ENCODE results near the gene DBF4.
"Not testable (repeated sequence)": the region's sequence is repeated elsewhere in the genome, so short reads cannot be mapped to it uniquely, and the experiment has no call there.

Gene DBF4

DNA sequence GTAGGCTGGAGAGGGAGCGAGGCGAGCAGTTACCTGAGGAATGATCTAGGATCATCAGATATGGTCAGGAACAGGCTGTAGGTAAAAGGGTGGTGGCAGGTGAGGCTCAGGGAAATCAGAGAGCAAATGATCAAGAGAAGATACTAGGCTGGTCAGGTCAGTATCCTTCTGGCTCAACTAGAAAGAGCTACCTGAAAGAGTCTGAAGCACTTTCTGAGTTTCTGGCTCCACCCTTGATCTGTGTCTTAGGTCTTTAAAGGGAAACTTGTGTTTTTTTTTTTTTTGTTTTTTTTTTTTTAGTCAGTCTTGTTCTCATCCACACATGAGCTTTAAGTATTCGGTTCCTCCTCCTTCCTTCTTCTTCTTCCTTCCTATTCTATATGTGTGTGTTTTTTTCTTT is 68.3 kb downstream of the DBF4 start:
- no peaks in the 10 kb centered on the region for H3K79me2 ChIP-seq (ENCODE audit: control insufficient read depth, low read length)
- no peak overlapping the region for H3K4me2 ChIP-seq (ENCODE audit: low read length)
- H3F3A ChIP-seq (ENCODE audit: control insufficient read depth, insufficient read depth): no peaks in the 10 kb centered on the region
- no peak overlapping the region for H3K27ac ChIP-seq (ENCODE audit: low read depth, low read length)
- TF ChIP-seq, protein P1, sequence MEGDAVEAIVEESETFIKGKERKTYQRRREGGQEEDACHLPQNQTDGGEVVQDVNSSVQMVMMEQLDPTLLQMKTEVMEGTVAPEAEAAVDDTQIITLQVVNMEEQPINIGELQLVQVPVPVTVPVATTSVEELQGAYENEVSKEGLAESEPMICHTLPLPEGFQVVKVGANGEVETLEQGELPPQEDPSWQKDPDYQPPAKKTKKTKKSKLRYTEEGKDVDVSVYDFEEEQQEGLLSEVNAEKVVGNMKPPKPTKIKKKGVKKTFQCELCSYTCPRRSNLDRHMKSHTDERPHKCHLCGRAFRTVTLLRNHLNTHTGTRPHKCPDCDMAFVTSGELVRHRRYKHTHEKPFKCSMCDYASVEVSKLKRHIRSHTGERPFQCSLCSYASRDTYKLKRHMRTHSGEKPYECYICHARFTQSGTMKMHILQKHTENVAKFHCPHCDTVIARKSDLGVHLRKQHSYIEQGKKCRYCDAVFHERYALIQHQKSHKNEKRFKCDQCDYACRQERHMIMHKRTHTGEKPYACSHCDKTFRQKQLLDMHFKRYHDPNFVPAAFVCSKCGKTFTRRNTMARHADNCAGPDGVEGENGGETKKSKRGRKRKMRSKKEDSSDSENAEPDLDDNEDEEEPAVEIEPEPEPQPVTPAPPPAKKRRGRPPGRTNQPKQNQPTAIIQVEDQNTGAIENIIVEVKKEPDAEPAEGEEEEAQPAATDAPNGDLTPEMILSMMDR (IDR thresholded peaks at IDR 0.05; ENCODE audit: low read depth, low read length, poor library complexity, severe bottlenecking): no peak
- no peak for TF ChIP-seq EZH2phosphoT487 (IDR thresholded peaks at IDR 0.05; ENCODE audit: borderline replicate concordance, low read length)
- no peaks in the 10 kb centered on the region for H3K36me3 ChIP-seq (ENCODE audit: control insufficient read depth, low read length)
- H3K4me1 ChIP-seq (ENCODE audit: control insufficient read depth, low read length): peaks cover 5% of the 10 kb centered on the region; the same call in 1 of the 2 replicates
- no peaks in the 10 kb centered on the region for H3K9me2 ChIP-seq (replicated peaks; ENCODE audit: control insufficient read depth, low read length)
- no peaks in the 10 kb centered on the region for H3K27me3 ChIP-seq (ENCODE audit: control insufficient read depth, low read length)
- no peak overlapping the region for H3K4me3 ChIP-seq (ENCODE audit: low read length)
- no peaks in the 10 kb centered on the region for H4K20me1 ChIP-seq (ENCODE audit: control insufficient read depth, insufficient read depth, low read depth, low read length)
- H3K9me3 ChIP-seq (ENCODE audit: control insufficient read depth, insufficient read depth, low read length): no peaks in the 10 kb centered on the region

DNA sequence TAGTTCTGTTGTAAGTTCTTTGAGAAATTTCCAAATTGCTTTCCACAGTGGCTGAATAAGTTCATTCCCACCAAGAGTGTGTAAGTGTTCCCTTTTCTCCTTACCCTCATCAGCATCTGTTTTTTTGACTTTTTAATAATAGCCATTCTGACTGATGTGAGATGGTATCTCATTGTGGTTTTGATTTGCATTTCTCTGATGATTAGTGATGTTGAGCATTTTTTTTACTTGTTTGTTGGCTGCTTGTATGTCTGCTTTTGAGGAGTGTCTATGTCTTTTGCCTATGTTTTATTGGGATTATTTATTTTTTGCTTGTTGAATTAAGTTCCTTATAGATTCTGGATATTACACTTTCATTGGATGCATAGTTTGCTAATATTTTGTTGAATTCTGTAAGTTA is 69.6 kb downstream of the DBF4 start:
- H4K20me1 ChIP-seq (ENCODE audit: control insufficient read depth, insufficient read depth, low read depth, low read length); H3K9me3 ChIP-seq (ENCODE audit: control insufficient read depth, insufficient read depth, low read length); H3K4me1 ChIP-seq (ENCODE audit: control insufficient read depth, low read length); H3K79me2 ChIP-seq (ENCODE audit: control insufficient read depth, low read length); H3K4me2 ChIP-seq (ENCODE audit: low read length); H3K36me3 ChIP-seq (ENCODE audit: control insufficient read depth, low read length); H3K27ac ChIP-seq (ENCODE audit: low read depth, low read length); H3F3A ChIP-seq (ENCODE audit: control insufficient read depth, insufficient read depth); H3K27me3 ChIP-seq (ENCODE audit: control insufficient read depth, low read length); H3K4me3 ChIP-seq (ENCODE audit: low read length); H3K9me2 ChIP-seq (replicated peaks; ENCODE audit: control insufficient read depth, low read length): not testable (repeated sequence)

DNA sequence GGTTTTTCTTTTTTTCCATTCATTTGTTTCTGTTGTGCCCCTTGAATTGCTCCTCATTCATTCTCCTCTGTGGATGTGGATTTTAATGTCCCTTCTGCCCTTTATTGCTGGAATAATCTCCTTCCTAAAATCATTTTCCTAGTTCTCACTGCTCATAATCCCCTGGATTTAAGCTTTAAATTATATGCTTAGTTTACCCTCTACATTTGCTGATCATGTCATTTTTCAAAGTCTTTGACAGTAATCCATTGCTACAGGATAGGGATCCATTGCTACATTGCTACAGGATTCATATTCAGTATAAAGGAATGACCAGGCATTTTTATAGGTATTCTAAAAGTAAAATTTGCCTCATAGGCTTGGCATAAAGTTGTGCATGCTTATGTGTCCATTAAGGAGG is 72.1 kb downstream of the DBF4 start:
- Histone ChIP-seq H3K4me3 (ENCODE audit: low read length) (no peak overlapping the region), H3K27me3 (ENCODE audit: control insufficient read depth, low read length) (no peaks in the 10 kb centered on the region), H4K20me1 (ENCODE audit: control insufficient read depth, insufficient read depth, low read depth, low read length) (no peaks in the 10 kb centered on the region), H3K36me3 (ENCODE audit: control insufficient read depth, low read length) (no peaks in the 10 kb centered on the region), H3K79me2 (ENCODE audit: control insufficient read depth, low read length) (no peaks in the 10 kb centered on the region), H3K4me2 (ENCODE audit: low read length) (no peak overlapping the region), H3K27ac (ENCODE audit: low read depth, low read length) (no peak overlapping the region), H3F3A (ENCODE audit: control insufficient read depth, insufficient read depth) (no peaks in the 10 kb centered on the region), H3K9me3 (ENCODE audit: control insufficient read depth, insufficient read depth, low read length) (no peaks in the 10 kb centered on the region), H3K4me1 (ENCODE audit: control insufficient read depth, low read length) (peaks cover 5% of the 10 kb centered on the region; the same call in 1 of the 2 replicates), H3K9me2 (replicated peaks; ENCODE audit: control insufficient read depth, low read length) (no peaks in the 10 kb centered on the region)
- TF ChIP-seq EZH2phosphoT487 (IDR thresholded peaks at IDR 0.05; ENCODE audit: borderline replicate concordance, low read length): no peak
- TF ChIP-seq, protein P1 (IDR thresholded peaks at IDR 0.05; ENCODE audit: low read depth, low read length, poor library complexity, severe bottlenecking): no peak

Data from DOHH2 (cell line).